Cardiac fibroblast (primary cell): ENCODE measurements around the gene PCAT7.
"Not testable (repeated sequence)": the region's sequence is repeated elsewhere in the genome, so short reads cannot be mapped to it uniquely, and the experiment has no call there.

ENCODE experiments used
- DNase-seq, 2 donors: peaks; one replicate each; pipeline versions ENCODE4 v3.0.0 to v3.0.0-alpha.2; 2010; ENCODE audit warnings: low read depth in 2 of 2
- H3K4me3 ChIP-seq, 2 donors: replicated peaks in 1 of 2; 1 replicate in 1 of 2; 2 replicates in 1 of 2; pipeline ENCODE4 v1.5.1; 2011; ENCODE audit warnings: low read depth in 2 of 2, low read length in 2 of 2, mild to moderate bottlenecking in 2 of 2, moderate library complexity in 1 of 2
- TF ChIP-seq, protein P1 (sequence below): IDR thresholded peaks from one replicate; pipeline ENCODE4 v1.5.1; 2011; ENCODE audit warnings: low read depth, mild to moderate bottlenecking, low read length, inconsistent platforms

Gene PCAT7

DNA sequence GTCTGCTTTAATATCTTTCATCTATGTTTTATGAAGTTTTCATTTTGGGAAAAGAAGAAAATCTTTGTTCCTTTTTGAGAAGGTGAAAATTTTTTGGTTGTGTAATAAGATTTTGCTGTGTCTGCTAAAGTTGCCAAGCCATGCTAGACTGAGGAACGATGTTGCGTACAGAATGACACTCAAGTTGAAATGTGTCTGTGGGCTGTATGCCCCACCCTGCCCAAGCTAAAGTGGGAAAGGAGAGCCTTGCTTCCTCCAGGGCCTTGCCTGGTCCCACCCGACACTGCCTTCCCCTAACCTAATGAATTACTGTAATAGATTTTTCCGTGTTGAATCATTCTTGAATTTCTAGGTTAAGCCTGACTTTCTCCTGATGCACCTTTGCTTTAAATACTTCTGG lies 2.5 kb downstream of the PCAT7 start:
- TF ChIP-seq, protein P1, sequence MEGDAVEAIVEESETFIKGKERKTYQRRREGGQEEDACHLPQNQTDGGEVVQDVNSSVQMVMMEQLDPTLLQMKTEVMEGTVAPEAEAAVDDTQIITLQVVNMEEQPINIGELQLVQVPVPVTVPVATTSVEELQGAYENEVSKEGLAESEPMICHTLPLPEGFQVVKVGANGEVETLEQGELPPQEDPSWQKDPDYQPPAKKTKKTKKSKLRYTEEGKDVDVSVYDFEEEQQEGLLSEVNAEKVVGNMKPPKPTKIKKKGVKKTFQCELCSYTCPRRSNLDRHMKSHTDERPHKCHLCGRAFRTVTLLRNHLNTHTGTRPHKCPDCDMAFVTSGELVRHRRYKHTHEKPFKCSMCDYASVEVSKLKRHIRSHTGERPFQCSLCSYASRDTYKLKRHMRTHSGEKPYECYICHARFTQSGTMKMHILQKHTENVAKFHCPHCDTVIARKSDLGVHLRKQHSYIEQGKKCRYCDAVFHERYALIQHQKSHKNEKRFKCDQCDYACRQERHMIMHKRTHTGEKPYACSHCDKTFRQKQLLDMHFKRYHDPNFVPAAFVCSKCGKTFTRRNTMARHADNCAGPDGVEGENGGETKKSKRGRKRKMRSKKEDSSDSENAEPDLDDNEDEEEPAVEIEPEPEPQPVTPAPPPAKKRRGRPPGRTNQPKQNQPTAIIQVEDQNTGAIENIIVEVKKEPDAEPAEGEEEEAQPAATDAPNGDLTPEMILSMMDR: no peak
- no peak overlapping the region for H3K4me3 ChIP-seq
- no peak for DNase-seq

DNA sequence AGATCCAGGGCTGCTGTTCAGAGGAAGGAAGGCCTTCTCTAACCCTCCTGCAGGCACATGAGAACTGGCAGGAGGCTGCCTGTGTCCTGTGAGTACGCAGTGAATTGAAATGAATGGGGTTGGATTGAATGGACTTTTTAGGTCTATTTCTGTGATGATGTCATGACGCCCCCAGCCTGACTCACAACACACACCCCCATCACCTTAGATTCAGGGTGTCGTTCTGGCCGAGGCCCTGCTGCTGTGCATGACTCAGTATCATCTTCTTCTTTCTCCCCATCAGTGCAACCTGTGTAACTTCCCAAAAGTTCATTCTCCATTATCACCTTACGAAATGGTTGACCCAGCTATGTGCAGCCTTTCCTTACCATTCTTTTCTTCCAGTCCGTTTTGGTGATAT lies 5.4 kb downstream of the PCAT7 start:
- TF ChIP-seq, protein P1: no peak
- no peak overlapping the region for H3K4me3 ChIP-seq
- no peak for DNase-seq

DNA sequence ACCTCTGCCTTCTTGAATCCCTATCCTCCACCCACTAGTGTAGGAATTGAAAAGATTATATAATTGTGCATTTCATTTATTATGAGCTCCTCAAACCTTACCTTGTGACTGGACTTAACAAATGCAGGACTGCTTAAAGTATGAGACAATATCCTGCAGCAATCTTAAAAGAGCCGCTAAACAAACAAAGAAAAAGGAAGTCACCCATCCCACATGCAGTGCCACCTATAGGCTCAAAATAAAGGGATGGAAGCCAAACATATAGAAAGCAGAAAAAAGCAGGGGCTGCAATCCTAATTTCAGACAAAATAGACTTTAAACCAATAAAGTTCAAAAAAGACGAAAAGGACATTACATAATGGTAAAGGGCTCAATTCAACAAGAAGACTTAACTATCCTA lies 8.7 kb downstream of the PCAT7 start:
- H3K4me3 ChIP-seq: no peak overlapping the region
- TF ChIP-seq, protein P1: no peak
- no peak for DNase-seq

DNA sequence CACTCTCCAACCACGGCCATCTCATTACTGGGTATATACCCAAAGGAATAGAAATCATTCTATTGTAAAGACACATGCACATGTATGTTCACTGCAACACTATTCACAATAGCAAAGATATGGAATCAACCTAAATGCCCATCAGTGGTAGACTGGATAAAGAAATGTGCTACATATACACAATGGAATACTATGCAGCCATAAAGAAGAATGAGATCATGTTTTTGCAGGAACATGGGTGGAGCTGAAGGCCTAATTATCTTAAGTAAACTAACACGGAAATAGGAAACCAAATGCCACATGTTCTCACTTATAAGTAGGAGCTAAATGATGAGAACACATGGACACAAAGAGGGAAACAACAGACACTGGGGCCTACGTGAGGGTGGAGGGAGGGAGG lies 9.4 kb downstream of the PCAT7 start:
- not testable (repeated sequence) for DNase-seq, H3K4me3 ChIP-seq

DNA sequence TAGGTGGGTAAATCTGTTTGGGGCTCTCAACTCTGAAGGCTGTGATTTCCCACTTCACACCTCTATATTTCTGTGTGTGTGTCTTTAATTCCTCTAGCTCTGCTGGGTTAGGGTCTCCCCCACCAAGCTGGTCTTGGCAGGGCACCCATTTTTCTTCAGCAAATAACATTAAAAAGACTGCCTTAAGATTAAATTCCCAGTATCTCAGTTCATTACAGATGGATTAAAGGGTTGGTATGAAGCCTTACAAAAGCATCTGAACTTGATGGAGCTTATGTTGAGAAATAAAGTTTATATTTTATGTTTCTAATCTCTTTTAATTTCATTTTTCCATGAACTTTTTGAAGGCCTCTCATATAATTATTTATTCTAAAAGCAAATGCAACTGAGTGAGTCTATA lies 11.7 kb downstream of the PCAT7 start:
- H3K4me3 ChIP-seq: no peak overlapping the region
- TF ChIP-seq, protein P1: no peak
- DNase-seq: no peak

DNA sequence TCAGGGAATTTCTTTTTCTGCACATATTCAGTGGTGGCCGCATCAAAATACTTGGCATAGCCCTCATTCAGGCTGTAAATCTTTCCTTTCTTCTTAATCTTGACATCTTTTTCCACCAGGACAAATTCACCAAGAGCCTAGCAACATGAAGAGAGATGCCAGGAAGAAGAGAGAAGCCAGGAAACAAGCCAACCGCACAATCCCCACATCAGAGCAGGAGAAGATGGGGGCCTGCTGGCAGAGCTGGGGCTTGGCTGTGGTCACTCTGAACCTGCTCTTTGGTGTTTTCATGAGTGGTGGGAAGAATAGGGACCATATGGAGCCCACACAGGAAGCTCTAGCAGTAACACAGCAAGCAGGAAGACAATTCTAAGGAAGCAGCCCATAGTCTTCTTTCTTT lies 12.4 kb downstream of the PCAT7 start:
- TF ChIP-seq, protein P1: no peak

DNA sequence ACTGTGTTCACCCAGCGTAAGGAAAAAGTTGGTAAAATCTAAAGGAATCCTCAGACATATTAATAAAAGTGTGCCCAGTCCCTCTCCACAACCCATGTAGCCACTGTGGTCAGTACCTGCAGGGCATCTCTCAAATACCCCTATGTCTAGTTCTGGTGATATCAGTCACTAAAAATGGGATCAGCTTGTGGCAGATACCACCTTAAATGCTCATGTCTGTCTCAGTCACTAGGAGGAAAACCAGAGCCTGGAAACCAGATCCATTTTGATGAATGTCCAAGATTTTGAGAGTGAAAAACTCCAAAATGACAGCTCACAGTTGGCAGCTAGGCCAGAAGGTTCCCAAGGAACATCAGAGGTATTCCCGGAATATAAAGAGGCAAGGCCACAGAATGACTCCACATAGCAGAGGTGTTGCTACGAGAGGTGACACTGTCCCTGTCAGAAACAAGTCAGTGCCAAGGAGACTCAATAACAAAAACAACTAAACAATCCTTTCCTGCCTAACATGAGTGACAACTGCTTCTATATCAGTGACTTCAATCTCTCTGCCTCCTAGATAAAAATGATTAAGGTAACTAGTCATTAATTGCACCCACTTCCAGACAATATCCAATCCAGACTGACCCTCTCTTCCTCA lies 13.5 kb downstream of the PCAT7 start:
- DNase-seq: no peak
- TF ChIP-seq, protein P1: no peak
- no peak overlapping the region for H3K4me3 ChIP-seq

More for the DNA sequence above, 12.4 kb downstream of the PCAT7 start:
- H3K4me3 ChIP-seq: no peak overlapping the region
- no peak for DNase-seq
